Measurements from ENCODE around the gene MED12L. TPM values are rescaled to one million over a fixed set of nuclear protein-coding genes. Genes with fewer than 3 reads are reported as not detected.

The MED12L gene
- total RNA-seq, 1 donor from 2014 or later: 0.20 TPM

- no peak for DNase-seq (ENCODE audit: low read depth, low spot score)
These were observed 325.6 kb downstream of the MED12L start for GRCh38 chr3:151410891-151411559.

DNA sequence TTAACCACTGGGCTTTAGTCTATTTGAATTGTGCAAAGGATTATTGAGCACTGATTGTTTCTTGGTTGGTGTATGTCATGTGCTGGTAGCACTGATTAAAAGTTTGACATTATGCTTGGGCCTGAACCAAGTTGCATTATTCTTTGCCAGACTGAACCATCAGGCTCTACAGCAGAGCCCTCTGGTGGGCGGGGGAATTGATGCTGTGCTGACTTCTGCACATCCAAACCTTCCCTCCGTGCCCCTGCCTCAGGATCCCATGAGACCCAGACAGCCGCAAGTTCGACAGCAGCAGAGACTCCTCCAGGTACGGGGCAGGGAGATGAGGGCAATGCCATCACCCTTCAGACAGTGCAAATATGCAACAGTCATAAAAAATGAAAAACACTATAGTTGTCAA, 327.5 kb downstream of the MED12L start:
- no peak for DNase-seq (ENCODE audit: low read depth, low spot score)

DNA sequence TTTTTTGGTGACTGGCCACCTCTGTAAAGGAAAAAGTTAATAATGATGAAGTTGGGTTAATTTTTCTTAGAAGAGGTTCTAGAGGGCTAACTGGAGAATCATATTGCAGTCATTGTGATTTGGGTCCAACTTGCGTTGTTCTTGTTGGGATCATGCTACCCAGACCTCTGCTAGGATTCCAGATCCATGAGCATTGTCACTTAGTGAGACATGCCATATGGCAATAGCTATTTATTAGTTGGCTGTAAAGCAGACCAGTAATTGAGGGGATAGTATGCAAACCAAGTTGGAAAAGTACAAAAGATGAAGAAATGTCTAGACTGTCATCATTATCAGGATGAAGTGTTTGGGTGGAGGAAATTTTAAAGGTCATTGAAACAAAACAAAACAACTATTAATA, 329.8 kb downstream of the MED12L start:
- no peak for DNase-seq (ENCODE audit: low read depth, low spot score)

DNA sequence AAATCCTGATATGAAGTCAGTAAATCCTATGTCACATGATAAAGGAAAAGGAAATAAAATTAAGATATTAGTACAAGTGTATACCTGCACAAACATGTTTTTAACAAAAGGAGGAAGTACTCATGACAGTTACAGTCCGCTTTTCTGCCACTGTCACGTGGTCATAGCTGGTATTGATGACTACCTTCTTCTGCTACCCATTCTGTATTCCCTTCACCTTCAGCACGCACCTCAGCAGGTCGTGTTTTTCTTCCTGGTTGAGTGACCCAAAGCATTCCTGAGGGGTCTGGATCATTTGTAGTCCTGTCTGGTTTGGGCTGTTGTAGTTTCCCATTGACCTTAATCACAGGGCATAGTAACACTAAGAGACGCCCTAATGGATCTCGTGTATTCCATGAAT, 334.3 kb downstream of the MED12L start:
- DNase-seq (ENCODE audit: low read depth, low spot score): no peak

DNA sequence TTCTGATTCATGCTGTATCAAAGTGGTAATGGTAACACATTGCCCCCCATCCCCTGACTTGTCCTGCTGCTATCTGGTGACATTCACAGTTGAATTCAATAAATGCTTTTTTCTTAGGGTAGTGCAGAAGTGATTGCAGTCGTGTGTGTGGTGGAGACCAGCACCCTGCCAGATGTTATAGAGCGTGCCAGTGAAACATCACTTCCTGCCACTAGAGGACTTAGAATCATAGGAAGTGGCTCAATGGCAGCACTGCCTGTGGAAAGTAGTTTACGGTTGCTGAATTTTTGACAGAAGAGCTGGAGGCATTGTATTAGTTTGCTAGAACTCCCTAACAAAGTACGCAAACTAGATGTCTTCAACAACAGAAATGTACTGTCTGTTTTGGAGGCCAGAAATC, 336.5 kb downstream of the MED12L start:
- no peak for DNase-seq (ENCODE audit: low read depth, low spot score)

DNA sequence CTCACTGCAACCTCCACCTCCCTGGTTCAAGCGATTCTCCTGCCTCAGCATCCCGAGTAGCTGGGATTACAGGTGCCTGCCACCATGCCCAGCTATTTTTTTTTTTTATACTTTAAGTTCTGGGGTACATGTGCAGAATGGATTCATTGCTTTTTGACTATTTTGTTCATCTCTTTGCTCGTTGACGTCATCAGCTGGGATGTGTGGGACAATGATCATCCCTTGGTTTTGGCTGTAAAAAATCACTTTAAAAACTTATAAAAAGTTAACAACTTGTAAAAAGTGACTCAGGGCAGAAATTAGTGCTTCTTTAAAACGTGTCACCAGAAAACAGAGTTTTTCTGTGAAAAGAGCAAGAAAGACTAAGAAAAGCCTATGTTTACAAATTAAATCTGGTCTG, 337.6 kb downstream of the MED12L start:
- no peak for DNase-seq (ENCODE audit: low read depth, low spot score)

- no peak for DNase-seq (ENCODE audit: low read depth, low spot score)
These were observed 340.3 kb downstream of the MED12L start for GRCh38 chr3:151425627-151426340.

DNA sequence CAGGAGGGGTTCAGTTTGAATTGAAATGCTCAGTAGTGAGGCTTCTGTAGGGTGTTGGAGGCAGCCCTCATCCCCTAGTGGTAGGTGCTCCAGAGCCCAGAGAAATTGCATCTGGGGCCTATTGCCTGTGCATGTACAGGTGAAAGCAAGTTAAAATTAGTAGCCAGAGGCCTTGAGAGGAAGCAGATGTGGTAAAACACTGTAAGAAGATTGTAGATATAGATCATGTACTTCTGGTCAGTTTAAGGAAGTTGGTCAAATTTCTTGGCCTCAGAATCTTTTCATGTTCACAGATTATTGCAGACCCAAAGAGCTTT, 340.8 kb downstream of the MED12L start:
- DNase-seq (ENCODE audit: low read depth, low spot score): no peak

GRCh38 chr3:151428386-151428785, 342.9 kb downstream of the MED12L start:
- DNase-seq (ENCODE audit: low read depth, low spot score): no peak

DNA sequence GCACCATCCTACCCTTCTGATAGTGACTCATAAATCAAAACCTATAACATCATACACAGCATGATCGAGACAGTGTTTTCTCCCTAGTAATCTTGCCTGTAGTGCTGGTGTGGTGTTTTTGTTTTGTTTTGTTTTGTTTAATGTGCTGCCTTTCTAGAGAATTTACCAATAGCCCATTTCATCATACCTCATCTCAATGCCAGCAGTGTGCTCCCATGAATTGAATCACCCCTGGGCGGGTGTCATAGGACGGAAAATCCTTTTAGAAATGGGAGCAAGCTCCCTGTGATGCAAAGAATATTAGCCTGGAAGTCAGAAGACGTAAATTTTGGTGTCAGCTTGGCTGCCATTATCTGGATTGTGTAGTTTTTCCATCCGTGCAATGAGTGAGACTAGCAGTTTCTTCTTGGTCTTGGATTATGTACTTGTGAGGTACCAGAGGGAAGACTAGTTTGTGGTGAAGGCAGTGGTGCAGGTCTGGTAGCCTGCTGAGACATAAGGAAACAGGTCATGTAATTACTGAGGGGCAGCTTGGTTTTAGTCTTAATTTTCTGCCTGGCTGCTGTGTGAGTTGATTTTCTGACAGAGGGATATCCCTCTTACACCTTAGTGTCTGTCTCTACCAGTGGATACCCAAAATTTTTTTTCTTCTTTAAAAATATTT, 345.5 kb downstream of the MED12L start:
- DNase-seq (ENCODE audit: low read depth, low spot score): no peak

- DNase-seq (ENCODE audit: low read depth, low spot score): no peak
These were observed 346.5 kb downstream of the MED12L start for GRCh38 chr3:151431940-151432339.

DNA sequence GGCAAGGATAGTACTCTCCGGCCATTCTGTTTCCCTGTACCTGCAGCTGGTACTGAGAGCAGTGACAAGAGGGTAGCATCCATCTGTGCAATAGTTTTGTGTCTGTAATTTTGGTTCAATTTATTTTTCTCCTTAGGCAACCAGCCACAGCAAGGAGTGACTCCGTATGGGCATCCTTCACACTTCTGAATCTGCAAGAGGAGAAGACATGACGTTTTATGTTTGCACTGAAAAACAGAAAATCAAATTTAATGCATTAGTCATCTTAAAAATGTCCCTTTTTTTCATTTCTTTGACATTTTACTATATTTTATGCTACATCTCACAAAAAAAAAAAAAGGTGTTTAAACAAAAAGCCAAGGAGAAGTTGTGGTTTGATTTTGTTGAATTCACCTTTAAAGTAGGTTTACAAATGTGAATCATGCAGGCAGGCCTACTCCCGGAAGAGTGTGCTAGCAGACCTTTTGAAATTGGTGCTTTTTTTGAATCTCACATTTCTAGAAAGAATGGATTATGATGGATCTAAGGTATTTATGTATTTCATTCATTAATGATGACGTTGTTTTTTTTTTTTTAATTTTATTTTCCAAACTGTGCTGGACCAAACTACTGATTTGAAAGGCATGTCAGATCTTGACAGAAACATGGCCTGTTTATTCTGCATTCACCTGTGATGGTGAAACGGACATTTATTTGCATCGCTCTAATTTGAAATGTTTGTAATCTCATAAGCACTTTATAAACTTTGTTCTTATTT, 347.3 kb downstream of the MED12L start:
- no peak for DNase-seq (ENCODE audit: low read depth, low spot score)

- DNase-seq (ENCODE audit: low read depth, low spot score): no peak
These were observed 348.9 kb downstream of the MED12L start for GRCh38 chr3:151434151-151434890.

GRCh38 chr3:151436675-151437446, 351.4 kb downstream of the MED12L start:
- no peak for DNase-seq (ENCODE audit: low read depth, low spot score)

DNA sequence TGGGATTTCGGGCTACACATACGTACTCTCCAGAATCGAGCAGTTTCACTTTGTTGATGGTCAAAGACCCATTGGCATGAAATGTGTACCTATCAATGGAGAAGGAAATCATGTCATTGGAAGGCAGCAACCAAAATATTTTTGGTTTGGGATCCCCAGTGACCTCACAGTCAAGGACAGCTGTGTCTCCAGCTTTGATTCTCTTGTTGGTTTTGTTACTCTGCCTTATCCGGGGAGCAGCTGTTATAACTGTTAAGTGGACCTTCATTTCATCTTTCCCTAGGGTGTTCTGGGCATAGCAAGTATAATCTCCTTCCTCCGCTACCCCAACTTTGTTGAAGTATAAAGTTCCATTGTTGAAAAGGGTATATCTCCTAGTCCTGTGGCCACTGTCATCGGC, 352.4 kb downstream of the MED12L start:
- no peak for DNase-seq (ENCODE audit: low read depth, low spot score)

DNA sequence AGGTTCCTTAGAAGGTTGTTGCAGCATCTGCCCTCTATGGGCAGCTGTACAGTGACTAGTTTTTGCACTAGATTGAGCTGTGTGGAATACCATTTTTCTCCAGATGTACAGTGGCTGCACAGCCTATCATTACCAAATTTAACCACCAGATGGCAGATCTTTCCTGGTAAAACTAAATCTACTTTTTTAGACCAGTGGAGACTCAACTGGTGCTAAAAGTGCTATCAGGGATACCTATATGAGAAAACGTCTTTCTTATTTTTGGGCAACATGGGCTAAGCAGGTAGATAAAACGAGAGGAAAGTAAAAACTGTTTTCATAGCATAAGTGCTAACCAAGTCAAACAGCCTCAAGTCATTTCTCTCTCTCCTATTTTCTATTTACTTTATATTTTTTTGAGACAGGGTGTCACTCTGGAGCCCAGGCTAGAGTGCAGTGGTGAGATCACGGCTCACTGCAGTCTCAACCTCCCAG, 354.2 kb downstream of the MED12L start:
- peak; percentile 17 for DNase-seq (ENCODE audit: low read depth, low spot score)

GRCh38 chr3:151440940-151441339, 355.5 kb downstream of the MED12L start:
- no peak for DNase-seq (ENCODE audit: low read depth, low spot score)

DNA sequence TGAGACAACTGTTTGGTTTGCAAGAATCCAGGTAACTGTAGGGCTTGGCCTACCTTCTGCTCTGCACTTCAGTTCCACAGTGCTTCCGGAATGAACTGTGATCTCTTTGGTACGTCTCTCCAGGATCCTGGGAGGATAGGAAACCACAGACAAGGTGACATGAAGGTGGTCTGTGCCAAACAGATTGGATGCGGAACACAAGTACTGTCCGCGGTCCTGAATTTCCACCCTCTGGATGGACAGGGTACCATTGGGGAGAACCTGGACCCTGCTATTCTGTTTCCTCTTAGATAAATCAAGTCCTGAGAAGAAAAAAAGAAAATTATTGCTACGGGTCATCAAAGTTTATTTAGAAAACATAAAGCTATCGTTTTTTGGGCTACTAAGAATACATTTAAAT, 358.1 kb downstream of the MED12L start:
- no peak for DNase-seq (ENCODE audit: low read depth, low spot score)

DNA sequence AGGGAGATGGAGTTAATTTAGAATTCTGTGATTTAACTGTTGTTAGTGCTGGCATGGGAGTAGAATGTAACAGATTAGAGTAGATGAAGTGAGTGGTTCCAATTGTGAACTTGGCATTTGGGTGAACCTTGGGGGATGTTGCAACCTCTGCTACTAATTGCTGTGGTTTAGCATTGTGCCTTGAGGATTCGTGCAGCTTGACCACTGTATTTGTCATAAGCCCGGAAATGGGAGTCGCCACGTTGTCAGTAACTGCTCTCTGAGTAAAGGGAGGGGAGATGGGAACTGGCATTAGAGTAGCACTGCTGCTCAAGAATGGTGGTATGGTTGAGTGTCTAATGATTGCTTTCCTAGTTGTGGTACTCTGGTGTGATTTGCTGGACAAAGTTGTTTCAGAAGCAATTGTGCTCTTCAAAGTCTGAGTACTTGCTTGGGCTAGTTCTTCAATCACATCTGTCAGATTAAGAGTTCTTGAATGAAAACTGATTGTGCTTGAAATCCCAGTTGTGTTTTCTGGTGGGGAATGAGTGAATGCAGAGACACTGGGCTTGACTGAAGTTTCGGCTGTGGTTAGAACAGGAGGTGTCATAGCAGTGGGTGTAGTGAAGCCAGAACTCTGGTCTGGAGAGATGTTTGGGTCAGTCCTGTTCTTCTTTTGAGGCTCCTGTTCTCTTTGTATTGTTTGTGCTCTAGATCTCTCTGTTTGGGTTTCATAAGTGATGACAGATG, 360.0 kb downstream of the MED12L start:
- DNase-seq (ENCODE audit: low read depth, low spot score): no peak

GRCh38 chr3:151446002-151446340, 360.5 kb downstream of the MED12L start:
- no peak for DNase-seq (ENCODE audit: low read depth, low spot score)
